Heart left ventricle (tissue), 16 donors: ENCODE results near the gene PPP1R14C. TPM values are rescaled to one million over a fixed set of nuclear protein-coding genes. Genes with fewer than 3 reads are reported as not detected.

Source experiments
- ATAC-seq, 4 donors: fragments of 200-7000 bp; cut with Tn5 transposase; one replicate each; pipeline ENCODE4 v1.9.1; 2020 to 2022; ENCODE audit warnings: moderate library complexity in 4 of 4, mild to moderate bottlenecking in 3 of 4, moderate number of reproducible peaks in 1 of 4
- DNase-seq, 5 donors: peaks; one replicate each; pipeline ENCODE4 v3.0.0-alpha.2; 2020
- H3K27ac ChIP-seq, 12 donors: fragments of 200-600 bp; sonication (generic) in 4 of 12; one replicate each; pipeline versions ENCODE4 v1.5.0 to v1.8.0; 2016 to 2022; ENCODE audit warnings: mild to moderate bottlenecking in 2 of 12
- H3K27me3 ChIP-seq, 9 donors: fragments of 200-600 bp; sonication (generic) in 2 of 9; one replicate each; pipeline versions ENCODE4 v1.5.1 to v1.8.0; 2016 to 2022; ENCODE audit warnings: mild to moderate bottlenecking in 3 of 9
- H3K36me3 ChIP-seq, 9 donors: fragments of 200-600 bp; sonication (generic) in 2 of 9; one replicate each; pipeline versions ENCODE4 v1.5.0 to v1.8.0; 2018 to 2022; ENCODE audit warnings: mild to moderate bottlenecking in 2 of 9
- H3K4me1 ChIP-seq, 12 donors: fragments of 200-600 bp; sonication (generic) in 4 of 12; one replicate each; pipeline versions ENCODE4 v1.5.0 to v1.8.0; 2016 to 2022; ENCODE audit warnings: mild to moderate bottlenecking in 3 of 12
- H3K4me3 ChIP-seq, 12 donors: fragments of 200-600 bp; sonication (generic) in 4 of 12; one replicate each; pipeline versions ENCODE4 v1.5.0 to v1.8.0; 2017 to 2022; ENCODE audit warnings: mild to moderate bottlenecking in 9 of 12, moderate library complexity in 4 of 12
- H3K9me3 ChIP-seq, 12 donors: fragments of 200-600 bp; sonication (generic) in 4 of 12; one replicate each; pipeline versions ENCODE4 v1.5.0 to v1.8.0; 2016 to 2022; ENCODE audit warnings: mild to moderate bottlenecking in 1 of 12
- CTCF ChIP-seq, 12 donors: fragments of 200-600 bp; sonication (generic) in 4 of 12; IDR thresholded peaks; one replicate each; pipeline versions ENCODE4 v1.5.0 to v1.8.0; 2018 to 2022; ENCODE audit warnings: antibody characterized with exemption in 12 of 12, mild to moderate bottlenecking in 5 of 12
- POLR2A ChIP-seq, 2 donors: fragments of 450-650 bp; IDR thresholded peaks; one replicate each; pipeline ENCODE4 v1.6.1; 2017; ENCODE audit warnings: antibody characterized with exemption in 2 of 2, mild to moderate bottlenecking in 2 of 2, moderate library complexity in 2 of 2
- WGBS, 4 donors: extraction: QIAGEN DNeasy Blood & Tissue Kit in 2 of 4; methylation state at CpG; one replicate each; pipeline versions ENCODE4 v1.1.5 to v1.1.7; 2013 to 2018; 5-methylcytosine and 5-hydroxymethylcytosine counted together
- intact Hi-C, 10 donors: fragments of 100-400 bp; cut with DNase I; formaldehyde crosslinking; loops; one replicate each; pipeline versions ENCODE4 v1.11.1 to v1.14.2; 2022
- polyA plus RNA-seq, 2 donors: library from polyadenylated mRNA; stranded (reverse); fragments of 200-250 nt; gene quantifications; one replicate each; pipeline ENCODE4 v1.2.3, GENCODE V29; 2013
- total RNA-seq, 9 donors: library from RNA; depleted of rRNA in 2 of 9; stranded (reverse); fragments of >200 nt in 2 of 9; fragmentation: NEBNext Ultra II Directional in 3 of 9; extraction: Animal tissue kit (Norgen Biotek cat#: 25700) in 3 of 9; gene quantifications; one replicate each; pipeline versions ENCODE4 v1.1.0 to v1.2.4, GENCODE V29; 2016 to 2023
- donor health status: ischemic (EF 13 %, LVEDD 7.1; RV severe dilation, severe dysfunction).
- donor health status: healthy with polysubstance abuse.
- donor health status: DM: no; HTN: yes; CAD: no.
- donor health status: DM: no; HTN: no; CAD: no.
- donor health status: ischemic (EF 25% LVEDD 6.9; RV normal size, moderate dysfunction).
- donor health status: ischemic (EF 25% LVEDD 5.7; RV mildly dilated, moderate dysfunction).
- donor health status: healthy.
- donor health status: DM: yes; HTN: yes; CAD: no.
- donor health status: ischemic (EF 35%, LVEDD 5.7; RV mildly dilated, moderate dysfunction).
- donor health status: nonischemic (EF 11% LVEDD 7.7; RV severe dilation, severe dysfunction).
- donor health status: DM: yes; HTN: yes; CAD: no.
- donor health status: PGD.
- donor health status: ischemic (EF 29% LVEDD 5.4; RV normal size, mild dysfunction).
- donor health status: nonischemic (EF 23%, LVEDD 6.1; RV moderate dilation, normal function).

The PPP1R14C gene
- total and polyA plus RNA-seq, 11 donors: 41.1 to 143 (median 75.7) TPM

GRCh38 chr6:150099546-150099945, 43.3 kb upstream of the PPP1R14C start:
- 72 to 83% (median 74%) methylated on average over 8 of the region's 8 CpGs for WGBS, 4 donors
- no peak for TF ChIP-seq POLR2A (IDR thresholded peaks at IDR 0.05)
- TF ChIP-seq CTCF (IDR thresholded peaks at IDR 0.05): no peak

GRCh38 chr6:150099953-150100352, 42.9 kb upstream of the PPP1R14C start:
- intact Hi-C loops: no loop called here
- H3K9me3 ChIP-seq: peaks cover 0 to 3% (median 0%) of the 10 kb centered on the region in 12 donors
- H3K4me1 ChIP-seq: no peaks in the 10 kb centered on the region
- DNase-seq (no peak), ATAC-seq (no peak)
- H3K27ac ChIP-seq: no peak overlapping the region
- 92 to 95% (median 93%) methylated on average over 11 of the region's 11 CpGs for WGBS, 4 donors
- no peaks in the 10 kb centered on the region for H3K36me3 ChIP-seq
- H3K4me3 ChIP-seq: no peak overlapping the region
- TF ChIP-seq CTCF (IDR thresholded peaks at IDR 0.05): no peak
- TF ChIP-seq POLR2A (IDR thresholded peaks at IDR 0.05): no peak
- peaks cover 0 to 7% (median 0%) of the 10 kb centered on the region in 9 donors for H3K27me3 ChIP-seq

More at GRCh38 chr6:150099546-150099945, 43.3 kb upstream of the PPP1R14C start:
- H3K4me1 ChIP-seq: no peaks in the 10 kb centered on the region
- DNase-seq (no peak), ATAC-seq (no peak)
- H3K4me3 ChIP-seq: no peak overlapping the region
- H3K27me3 ChIP-seq: peaks cover 0 to 8% (median 0%) of the 10 kb centered on the region in 9 donors
- H3K9me3 ChIP-seq: peaks cover 0 to 3% (median 0%) of the 10 kb centered on the region in 12 donors
- intact Hi-C loops: no loop called here
- H3K27ac ChIP-seq: no peak overlapping the region
- H3K36me3 ChIP-seq: no peaks in the 10 kb centered on the region

GRCh38 chr6:150100745-150101144, 42.1 kb upstream of the PPP1R14C start:
- DNase-seq: no peak
- 84 to 96% (median 94%) methylated on average over 17 to 19 of the region's 19 CpGs for WGBS, 4 donors
- no peak overlapping the region for H3K4me3 ChIP-seq
- no peak overlapping the region for H3K27ac ChIP-seq
- intact Hi-C loops: no loop called here
- H3K36me3 ChIP-seq: no peaks in the 10 kb centered on the region
- TF ChIP-seq POLR2A (IDR thresholded peaks at IDR 0.05) (no peak), CTCF (IDR thresholded peaks at IDR 0.05) (no peak)
- peaks cover 0 to 5% (median 0%) of the 10 kb centered on the region in 9 donors for H3K27me3 ChIP-seq
- no peak for ATAC-seq
- H3K4me1 ChIP-seq: no peaks in the 10 kb centered on the region
- H3K9me3 ChIP-seq: peaks cover 0 to 3% (median 0%) of the 10 kb centered on the region in 12 donors

GRCh38 chr6:150102750-150103270, 40.0 kb upstream of the PPP1R14C start:
- TF ChIP-seq CTCF (IDR thresholded peaks at IDR 0.05) (no peak), POLR2A (IDR thresholded peaks at IDR 0.05) (no peak)
- ATAC-seq: no peak

More at GRCh38 chr6:150102750-150103270, 40.0 kb upstream of the PPP1R14C start:
- no peaks in the 10 kb centered on the region for H3K36me3 ChIP-seq
- no peaks in the 10 kb centered on the region for H3K4me1 ChIP-seq
- 82 to 98% (median 93%) methylated on average over 4 of the region's 4 CpGs for WGBS, 4 donors
- intact Hi-C loops: no loop called here
- DNase-seq: no peak
- no peak overlapping the region for H3K27ac ChIP-seq
- peaks cover 0 to 3% (median 0%) of the 10 kb centered on the region in 12 donors for H3K9me3 ChIP-seq
- H3K27me3 ChIP-seq: peaks cover 0 to 5% (median 0%) of the 10 kb centered on the region in 9 donors
- no peak overlapping the region for H3K4me3 ChIP-seq
